Psoas muscle (tissue), 8 donors: ENCODE results near the gene ADAMTSL2. TPM values are rescaled to one million over a fixed set of nuclear protein-coding genes. Genes with fewer than 3 reads are reported as not detected.
A peak's percentile ranks its signal among the peaks of the same experiment; 100 is the strongest.

Experiments used
- ATAC-seq, 4 donors: fragments of 200-7000 bp; cut with Tn5 transposase; one replicate each; pipeline ENCODE4 v1.9.1; 2020; ENCODE audit warnings: moderate library complexity in 3 of 4, mild to moderate bottlenecking in 2 of 4
- DNase-seq, 2 donors: peaks; one replicate each; pipeline ENCODE4 v3.0.0-alpha.2; 2020
- H3K27ac ChIP-seq: fragments of 200-600 bp; one replicate; pipeline ENCODE4 v1.8.0; 2022
- H3K27me3 ChIP-seq, 3 donors: fragments of 200-600 bp in 1 of 3; one replicate each; pipeline versions ENCODE4 v1.6.1 to v1.8.0; 2013 to 2022; ENCODE audit warnings: low read length in 2 of 3, mild to moderate bottlenecking in 2 of 3, moderate library complexity in 1 of 3; ENCODE audit not compliant: insufficient read depth in 3 of 3
- H3K36me3 ChIP-seq, 2 donors: fragments of 200-600 bp in 1 of 2; one replicate each; pipeline versions ENCODE4 v1.6.1 to v1.8.0; 2013 to 2022; ENCODE audit warnings: low read depth in 1 of 2, mild to moderate bottlenecking in 1 of 2, moderate library complexity in 1 of 2; ENCODE audit not compliant: insufficient read depth in 1 of 2
- H3K4me1 ChIP-seq: fragments of 200-600 bp; one replicate; pipeline ENCODE4 v1.8.0; 2022
- H3K4me3 ChIP-seq: fragments of 200-600 bp; one replicate; pipeline ENCODE4 v1.8.0; 2022; ENCODE audit warnings: mild to moderate bottlenecking
- H3K9me3 ChIP-seq: fragments of 200-600 bp; one replicate; pipeline ENCODE4 v1.8.0; 2022
- CTCF ChIP-seq: fragments of 200-600 bp; IDR thresholded peaks from one replicate; pipeline ENCODE4 v1.8.0; 2022; ENCODE audit warnings: antibody characterized with exemption
- WGBS, 3 donors: extraction: QIAGEN DNeasy Blood & Tissue Kit; methylation state at CpG; one replicate each; pipeline versions ENCODE4 v1.1.6 to v1.1.7; 2013; 5-methylcytosine and 5-hydroxymethylcytosine counted together
- intact Hi-C, 2 donors: fragments of 100-400 bp; cut with DNase I; formaldehyde crosslinking; loops; one replicate each; pipeline versions ENCODE4 v1.11.0 to v1.14.2; 2022
- polyA plus RNA-seq, 3 donors: library from polyadenylated mRNA; stranded (reverse); fragments of 200-250 nt; gene quantifications; one replicate each; pipeline ENCODE4 v1.2.3, GENCODE V29; 2013
- total RNA-seq, 4 donors: library from RNA; stranded (reverse); fragmentation: NEBNext Ultra II Directional in 2 of 4; extraction: Animal tissue kit (Norgen Biotek cat#: 25700) in 2 of 4; gene quantifications; one replicate each; pipeline versions ENCODE4 v1.2.1 to v1.2.4, GENCODE V29; 2021 to 2023
- donor health status: healthy with polysubstance abuse.
- donor health status: DM: no; HTN: no; CAD: no; lungs with moderate emphysema.
- donor health status: Bipolar disorder and iron deficiency.
- donor health status: healthy.
- donor health status: DM: yes; HTN: yes; CAD: no.
- donor health status: DM: no; HTN: no; CAD: no.
- donor health status: DM: no; HTN: no; CAD: no.
- donor health status: DM: yes; HTN: yes; CAD: no.

ADAMTSL2 gene
- total and polyA plus RNA-seq, 7 donors, result 0.21 to 5.4 (median 0.71) TPM

DNA sequence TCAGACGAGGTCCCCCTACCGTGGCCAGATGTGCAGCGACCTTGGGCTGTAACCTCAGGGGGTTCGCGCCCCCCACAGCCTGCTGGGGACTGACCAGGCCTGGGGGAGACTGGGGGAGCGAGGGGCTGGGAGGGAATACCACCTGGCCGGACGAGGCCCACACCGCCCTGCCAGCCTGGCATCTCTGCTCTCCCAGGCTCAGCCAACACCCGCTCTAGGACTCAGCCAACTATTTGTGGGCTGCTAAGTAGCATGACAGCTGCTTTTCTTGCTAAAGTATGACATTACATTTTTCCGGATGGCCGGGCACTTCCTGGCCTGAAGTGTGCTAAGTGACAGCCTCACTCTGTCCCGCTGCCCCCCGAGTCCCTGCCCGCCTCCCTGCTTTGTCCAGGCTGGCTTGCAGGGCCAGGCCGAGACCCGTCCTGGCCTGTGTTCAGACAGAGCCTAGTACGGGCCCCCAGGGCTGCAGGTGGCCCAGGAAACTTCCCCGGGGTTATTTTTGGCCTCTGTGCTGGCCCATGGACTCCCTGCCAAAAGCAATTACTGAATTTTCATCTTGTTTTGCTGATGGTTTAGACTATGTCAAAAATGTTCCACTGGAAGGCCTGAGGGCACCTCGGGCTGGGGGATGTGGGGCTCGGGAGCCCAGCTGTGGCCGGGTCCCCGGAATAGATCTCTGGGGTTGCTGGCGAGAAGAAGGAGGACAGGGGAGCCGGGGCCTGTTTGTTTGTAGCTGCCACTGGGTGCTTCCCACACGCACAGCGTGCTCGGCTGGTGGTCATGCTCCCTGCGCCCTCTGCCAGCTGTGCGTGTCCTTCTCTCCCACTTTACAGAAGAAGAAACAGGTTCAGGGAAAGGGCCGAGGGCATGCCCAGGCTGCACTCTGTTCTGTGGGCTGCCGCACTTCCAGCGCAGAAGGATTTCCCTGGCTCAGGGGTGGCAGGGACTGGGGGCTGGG is 42.2 kb upstream of the ADAMTSL2 start:
- DNase-seq, result peak in 1 of 2 donors; percentile 72
- Histone ChIP-seq H3K9me3 (no peaks in the 10 kb centered on the region), H3K27ac (peak overlapping the region; percentile 79), H3K27me3 (no peaks in the 10 kb centered on the region), H3K4me3 (peak overlapping the region; percentile 19), H3K36me3 (no peaks in the 10 kb centered on the region), H3K4me1 (peaks cover 22% of the 10 kb centered on the region)
- TF ChIP-seq CTCF, result no peak
- intact Hi-C loops, result loop anchor here in 1 of 2 donors (10.0 kb wide), 1 partner anchor 458 kb away; the partner anchor contains the start of gene GTF3C5
- peak; percentile 80 to 93 (median 86) for ATAC-seq
- 17 to 22% (median 19%) methylated on average over 30 to 33 of the region's 33 CpGs for whole genome bisulfite sequencing, 3 donors

- intact Hi-C loops, result loop anchor here in 1 of 2 donors (10.0 kb wide), 1 partner anchor 459 kb away; the partner anchor contains the start of gene GTF3C5
Measured at GRCh38 chr9:133493428-133493827, 41.1 kb upstream of the ADAMTSL2 start.

DNA sequence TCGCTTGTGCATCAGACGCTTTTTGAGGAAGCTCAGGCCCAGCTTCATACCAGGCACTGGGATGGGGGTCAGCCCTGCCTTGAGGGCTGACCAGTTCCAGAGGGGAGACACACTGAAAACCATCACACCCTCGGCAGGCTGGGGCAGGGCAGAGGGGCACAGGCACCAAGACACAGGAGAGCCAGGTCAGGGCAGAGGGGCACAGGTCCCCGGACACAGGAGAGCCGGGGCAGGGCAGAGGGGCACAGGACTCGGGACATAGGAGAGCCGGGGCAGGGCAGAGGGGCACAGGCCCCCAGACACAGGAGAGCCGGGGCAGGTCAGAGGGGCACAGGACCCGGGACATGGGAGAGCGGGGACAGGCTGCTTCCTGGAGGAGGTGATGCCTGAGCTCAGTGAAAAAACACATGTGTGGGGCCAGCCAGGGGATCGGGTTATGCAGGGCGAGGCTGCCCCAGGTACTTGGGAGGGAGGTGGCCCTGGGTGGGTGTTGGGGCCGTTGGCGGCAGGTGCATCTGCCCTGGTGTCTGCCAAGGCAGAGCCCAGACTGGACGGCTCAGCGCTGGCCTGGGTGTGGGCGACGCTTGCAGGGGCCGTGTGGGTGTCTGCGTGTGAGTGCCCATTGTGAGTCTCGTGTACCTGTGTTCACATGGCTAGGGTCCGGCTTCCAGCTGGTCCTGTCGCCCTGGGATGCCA is 40.5 kb upstream of the ADAMTSL2 start:
- Histone ChIP-seq H3K9me3 (no peaks in the 10 kb centered on the region), H3K36me3 (no peaks in the 10 kb centered on the region), H3K4me1 (peaks cover 22% of the 10 kb centered on the region), H3K27ac (no peak overlapping the region), H3K4me3 (no peak overlapping the region), H3K27me3 (peaks cover 0 to 5% (median 4%) of the 10 kb centered on the region in 3 donors)
- ATAC-seq, result no peak
- 93 to 95% (median 95%) methylated on average over 22 to 23 of the region's 23 CpGs for WGBS, 3 donors
- TF ChIP-seq CTCF, result no peak
- intact Hi-C loops, result loop anchor here in 1 of 2 donors (10.0 kb wide), 1 partner anchor 459 kb away; the partner anchor contains the start of gene GTF3C5
- DNase-seq, result peak in 1 of 2 donors; percentile 41

More at GRCh38 chr9:133493428-133493827, 41.1 kb upstream of the ADAMTSL2 start:
- ATAC-seq, result no peak
- Histone ChIP-seq H3K27me3 (peaks cover 0 to under 1% (median 0%) of the 10 kb centered on the region in 3 donors), H3K36me3 (no peaks in the 10 kb centered on the region), H3K27ac (no peak overlapping the region), H3K4me3 (no peak overlapping the region), H3K9me3 (no peaks in the 10 kb centered on the region), H3K4me1 (peaks cover 22% of the 10 kb centered on the region)
- TF ChIP-seq CTCF, result no peak
- DNase-seq, result peak in 1 of 2 donors; percentile 52
- 75 to 94% (median 85%) methylated on average over 11 of the region's 11 CpGs for WGBS, 3 donors

DNA sequence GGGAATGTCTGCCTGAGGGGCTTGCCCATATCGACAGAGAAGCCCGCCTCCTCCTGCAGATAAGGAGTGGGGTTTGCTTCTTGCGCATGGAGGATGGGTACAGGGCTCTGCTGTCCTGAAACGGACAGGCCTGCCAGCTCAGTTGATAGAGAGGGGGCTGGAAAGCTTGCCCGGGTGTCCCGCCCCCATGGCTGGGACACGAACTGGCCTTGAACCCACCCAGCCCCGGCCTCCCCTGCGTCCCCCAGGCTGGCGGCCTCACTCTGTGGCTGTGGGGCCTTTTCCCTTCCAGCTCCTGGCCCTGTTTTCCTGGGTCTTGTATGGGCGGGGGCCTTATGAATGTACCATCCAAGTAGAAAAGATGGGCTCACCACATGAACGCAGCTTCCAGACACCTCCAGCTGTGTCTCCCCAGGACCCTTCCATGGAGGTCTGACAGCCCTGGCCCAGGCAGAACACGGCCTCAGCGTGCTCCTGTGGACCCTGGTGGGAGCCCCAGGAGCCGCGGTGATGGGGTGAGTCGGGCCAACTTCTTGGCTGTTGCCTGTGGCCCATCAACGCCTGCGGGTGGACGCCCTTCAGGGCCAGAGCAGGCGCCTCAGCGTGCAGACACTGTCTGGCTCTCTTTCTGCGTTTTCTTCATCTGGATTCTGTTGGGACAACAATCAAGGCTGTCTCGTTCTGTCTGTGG is 39.7 kb upstream of the ADAMTSL2 start:
- TF ChIP-seq CTCF, result no peak
- no peaks in the 10 kb centered on the region for H3K9me3 ChIP-seq
- no peak overlapping the region for H3K27ac ChIP-seq
- H3K4me1 ChIP-seq, result peaks cover 22% of the 10 kb centered on the region
- H3K4me3 ChIP-seq, result no peak overlapping the region
- intact Hi-C loops, result loop anchor here in 1 of 2 donors (10.0 kb wide), 1 partner anchor 460 kb away; the partner anchor contains the start of gene GTF3C5
- WGBS, 3 donors, result 90 to 91% (median 91%) methylated on average over 24 of the region's 24 CpGs
- peak in 1 of 2 donors; percentile 39 for DNase-seq
- H3K27me3 ChIP-seq, result peaks cover 0 to 11% (median 6%) of the 10 kb centered on the region in 3 donors
- H3K36me3 ChIP-seq, result no peaks in the 10 kb centered on the region
- ATAC-seq, result no peak
